HCT116 (cell line): ENCODE measurements around the gene ORC5.

Source experiments
- CTCF ChIP-seq, 3 experiments: fragments of 200-600 bp in 1 of 3; sonication (generic) in 1 of 3; IDR thresholded peaks in 2 of 3; conservative IDR thresholded peaks in 1 of 3; 2 replicates each; pipeline ENCODE4 v1.5.1; 2012 to 2017; ENCODE audit warnings: low read depth in 2 of 3, low read length in 2 of 3, antibody characterized with exemption in 1 of 3, borderline replicate concordance in 1 of 3, control low read depth in 1 of 3, mild to moderate bottlenecking in 1 of 3, mixed read lengths in 1 of 3, mixed run types in 1 of 3, moderate library complexity in 1 of 3; ENCODE audit not compliant: insufficient read depth in 1 of 3
- POLR2AphosphoS5 ChIP-seq: IDR thresholded peaks from 2 replicates; pipeline ENCODE4 v1.6.1; 2011; ENCODE audit warnings: mild to moderate bottlenecking, low read depth, low read length, moderate library complexity
- TF ChIP-seq, protein P1 (sequence below): IDR thresholded peaks from 2 replicates; pipeline ENCODE4 v1.6.1; 2012

- TF ChIP-seq POLR2AphosphoS5 (no peak), CTCF (IDR thresholded peaks at IDR 0.05 in 2 of 3, conservative IDR thresholded peaks at IDR 0.05 in 1 of 3; ENCODE audit: borderline replicate concordance in 1 of 3, insufficient read depth in 1 of 3, low read depth in 2 of 3, low read length in 2 of 3) (no peak)
- TF ChIP-seq, protein P1, sequence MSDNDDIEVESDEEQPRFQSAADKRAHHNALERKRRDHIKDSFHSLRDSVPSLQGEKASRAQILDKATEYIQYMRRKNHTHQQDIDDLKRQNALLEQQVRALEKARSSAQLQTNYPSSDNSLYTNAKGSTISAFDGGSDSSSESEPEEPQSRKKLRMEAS = no peak
Measured at GRCh38 chr7:104161244-104161643, 46.6 kb downstream of the ORC5 start.
